Gastrocnemius medialis (tissue), 4 donors: ENCODE results near the gene WTAP.

ENCODE experiments used
- POLR2A ChIP-seq, 2 donors: fragments of 450-650 bp; IDR thresholded peaks; one replicate each; pipeline ENCODE4 v1.6.1; 2017; ENCODE audit warnings: antibody characterized with exemption in 2 of 2, mild to moderate bottlenecking in 2 of 2, moderate library complexity in 2 of 2
- TF ChIP-seq, protein P1 (sequence below), 5 experiments: fragments of 450-650 bp in 3 of 5; fragments of 200-600 bp in 2 of 5; sonication (generic) in 2 of 5; IDR thresholded peaks in 4 of 5; conservative IDR thresholded peaks in 1 of 5; 1 replicate in 4 of 5; 2 replicates in 1 of 5; pipeline ENCODE4 v1.5.1; 2016 to 2019; ENCODE audit warnings: antibody characterized with exemption in 5 of 5, mild to moderate bottlenecking in 3 of 5, moderate library complexity in 3 of 5

DNA sequence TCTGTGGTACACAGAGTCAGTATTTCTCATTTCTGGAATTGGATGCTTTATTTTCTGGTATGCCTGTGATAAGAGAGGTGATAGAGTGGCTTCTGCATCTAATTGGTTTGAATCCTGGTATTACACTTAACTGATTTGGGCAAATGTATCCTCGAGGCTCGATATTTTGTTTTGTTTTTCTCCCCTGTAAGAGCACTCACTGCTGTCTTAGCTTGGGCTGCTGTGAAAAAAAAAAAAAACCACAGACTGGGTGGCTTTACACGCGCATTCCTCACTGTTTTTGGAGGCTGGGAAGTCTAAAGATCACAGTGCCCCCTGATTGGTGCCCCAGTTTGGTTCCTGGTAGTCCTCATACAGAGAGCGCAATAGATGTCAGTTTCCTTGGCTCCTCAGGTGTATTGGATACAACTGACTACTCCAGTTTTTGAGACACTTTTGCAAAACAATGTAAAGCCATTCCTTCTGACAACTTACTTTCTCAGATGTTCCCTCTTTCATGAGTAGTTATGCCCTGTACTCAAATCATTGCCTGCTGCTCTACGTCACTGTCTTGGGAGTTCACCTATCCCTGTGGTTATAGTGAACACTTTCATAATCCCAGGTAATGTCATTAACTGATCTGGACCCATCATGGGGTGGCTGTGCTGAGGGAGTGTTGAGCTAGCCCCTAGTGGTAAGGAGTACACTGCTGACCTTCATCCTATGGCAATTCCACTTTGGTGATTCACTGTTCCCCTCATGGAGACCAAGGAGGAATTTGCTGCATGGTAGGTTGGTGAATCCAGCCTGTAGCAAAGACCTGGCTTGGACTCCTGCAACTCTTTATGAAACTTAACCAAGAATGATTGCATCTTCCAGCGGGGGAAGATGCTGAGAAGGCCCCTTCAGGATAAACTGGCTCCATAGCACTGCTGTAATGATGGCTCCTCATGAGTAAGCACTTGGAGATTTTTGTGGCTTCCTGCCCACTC, 31.0 kb downstream of the WTAP start:
- TF ChIP-seq, protein P1, sequence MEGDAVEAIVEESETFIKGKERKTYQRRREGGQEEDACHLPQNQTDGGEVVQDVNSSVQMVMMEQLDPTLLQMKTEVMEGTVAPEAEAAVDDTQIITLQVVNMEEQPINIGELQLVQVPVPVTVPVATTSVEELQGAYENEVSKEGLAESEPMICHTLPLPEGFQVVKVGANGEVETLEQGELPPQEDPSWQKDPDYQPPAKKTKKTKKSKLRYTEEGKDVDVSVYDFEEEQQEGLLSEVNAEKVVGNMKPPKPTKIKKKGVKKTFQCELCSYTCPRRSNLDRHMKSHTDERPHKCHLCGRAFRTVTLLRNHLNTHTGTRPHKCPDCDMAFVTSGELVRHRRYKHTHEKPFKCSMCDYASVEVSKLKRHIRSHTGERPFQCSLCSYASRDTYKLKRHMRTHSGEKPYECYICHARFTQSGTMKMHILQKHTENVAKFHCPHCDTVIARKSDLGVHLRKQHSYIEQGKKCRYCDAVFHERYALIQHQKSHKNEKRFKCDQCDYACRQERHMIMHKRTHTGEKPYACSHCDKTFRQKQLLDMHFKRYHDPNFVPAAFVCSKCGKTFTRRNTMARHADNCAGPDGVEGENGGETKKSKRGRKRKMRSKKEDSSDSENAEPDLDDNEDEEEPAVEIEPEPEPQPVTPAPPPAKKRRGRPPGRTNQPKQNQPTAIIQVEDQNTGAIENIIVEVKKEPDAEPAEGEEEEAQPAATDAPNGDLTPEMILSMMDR (IDR thresholded peaks at IDR 0.05 in 4 of 5, conservative IDR thresholded peaks at IDR 0.05 in 1 of 5) = no peak
- TF ChIP-seq POLR2A (IDR thresholded peaks at IDR 0.05) = no peak
